Esophagus muscularis mucosa (tissue), 4 donors: Measurements from ENCODE around the gene CDC16.

Experiments
- CTCF ChIP-seq, 3 experiments: fragments of 200-600 bp in 2 of 3; fragments of 450-650 bp in 1 of 3; sonication (generic) in 2 of 3; IDR thresholded peaks; one replicate each; pipeline ENCODE4 v1.5.1; 2017 to 2019; ENCODE audit warnings: antibody characterized with exemption in 3 of 3, mild to moderate bottlenecking in 2 of 3, moderate library complexity in 1 of 3
- EP300 ChIP-seq: sonication (generic); formaldehyde crosslinking; IDR thresholded peaks from one replicate; pipeline ENCODE4 v1.6.1; 2017; ENCODE audit warnings: antibody characterized with exemption
- POLR2A ChIP-seq: fragments of 450-650 bp; IDR thresholded peaks from one replicate; pipeline ENCODE4 v1.6.1; 2017; ENCODE audit warnings: antibody characterized with exemption, moderate library complexity, mild to moderate bottlenecking, low read depth
- POLR2AphosphoS5 ChIP-seq, 2 donors: sonication (generic); formaldehyde crosslinking; IDR thresholded peaks; one replicate each; pipeline ENCODE4 v1.6.1; 2017; ENCODE audit warnings: antibody characterized with exemption in 2 of 2

GRCh38 chr13:114275304-114275703 lies 40.6 kb downstream of the CDC16 start:
- no peak for TF ChIP-seq POLR2A
- no peak for TF ChIP-seq CTCF (IDR thresholded peaks at IDR 0.05)
- no peak for TF ChIP-seq POLR2AphosphoS5 (IDR thresholded peaks at IDR 0.05)
- TF ChIP-seq EP300: no peak
